Measurements from ENCODE around the gene WASF3. TPM values are rescaled to one million over a fixed set of nuclear protein-coding genes. Genes with fewer than 3 reads are reported as not detected.

Gene WASF3
- polyA plus RNA-seq, 3 donors = not detected

GRCh38 chr13:26563713-26564112 lies 6.2 kb downstream of the WASF3 start:
- no peak overlapping the region for H3K4me3 Mint-ChIP-seq
- Histone ChIP-seq H2AFZ (ENCODE audit: insufficient read depth, low read depth, low read length, poor library complexity, severe bottlenecking) (no peak overlapping the region), H3K4me2 (replicated peaks; ENCODE audit: extremely low read depth, low read length, poor library complexity, severe bottlenecking) (no peak overlapping the region), H3K4me3 (replicated peaks in 1 of 3; ENCODE audit: low read depth in 2 of 3, low read length in 3 of 3) (no peak overlapping the region), H3K36me3 (replicated peaks in 1 of 2; ENCODE audit: control insufficient read depth in 1 of 2, insufficient read depth in 2 of 2, low read length in 2 of 2) (no peaks in the 10 kb centered on the region), H3K79me2 (ENCODE audit: insufficient read depth, low read length) (no peaks in the 10 kb centered on the region), H4K20me1 (ENCODE audit: insufficient read depth, low read length) (no peaks in the 10 kb centered on the region), H3K27ac (ENCODE audit: low read depth in 1 of 2, low read length in 2 of 2) (no peak overlapping the region), H3K4me1 (ENCODE audit: control insufficient read depth in 1 of 2, insufficient read depth in 2 of 2, low read length in 2 of 2) (no peaks in the 10 kb centered on the region), H3K9ac (ENCODE audit: insufficient read depth, low read length, poor library complexity, severe bottlenecking) (no peak overlapping the region), H3K27me3 (ENCODE audit: control insufficient read depth in 2 of 2, insufficient read depth in 2 of 2, low read length in 2 of 2) (peaks cover 18 to 27% of the 10 kb centered on the region in 2 donors), H3K9me3 (replicated peaks in 1 of 2; ENCODE audit: control insufficient read depth in 1 of 2, insufficient read depth in 1 of 2, low read length in 2 of 2) (peaks cover 0 to 4% of the 10 kb centered on the region in 2 donors)
- no peak overlapping the region for H3K27ac Mint-ChIP-seq
- H3K36me3 Mint-ChIP-seq = no peaks in the 10 kb centered on the region
- intact Hi-C loops (cut with micrococcal nuclease) = no loop called here
- peaks cover 0 to 3% (median 0%) of the 10 kb centered on the region in 7 donors for H3K9me3 Mint-ChIP-seq
- no peak for TF ChIP-seq CTCF (IDR thresholded peaks at IDR 0.05)
- no peaks in the 10 kb centered on the region for H3K4me1 Mint-ChIP-seq
- DNase-seq = no peak
- H3K27me3 Mint-ChIP-seq (ENCODE audit: low read depth in 3 of 3) = peaks cover 2 to 21% (median 13%) of the 10 kb centered on the region in 3 donors

- Histone ChIP-seq H3K4me1 (ENCODE audit: control insufficient read depth in 1 of 2, insufficient read depth in 2 of 2, low read length in 2 of 2) (no peaks in the 10 kb centered on the region), H3K27me3 (ENCODE audit: control insufficient read depth in 2 of 2, insufficient read depth in 2 of 2, low read length in 2 of 2) (no peaks in the 10 kb centered on the region), H3K79me2 (ENCODE audit: insufficient read depth, low read length) (no peaks in the 10 kb centered on the region), H4K20me1 (ENCODE audit: insufficient read depth, low read length) (no peaks in the 10 kb centered on the region), H3K36me3 (replicated peaks in 1 of 2; ENCODE audit: control insufficient read depth in 1 of 2, insufficient read depth in 2 of 2, low read length in 2 of 2) (no peaks in the 10 kb centered on the region), H3K27ac (ENCODE audit: low read depth in 1 of 2, low read length in 2 of 2) (no peak overlapping the region), H3K4me3 (replicated peaks in 1 of 3; ENCODE audit: low read depth in 2 of 3, low read length in 3 of 3) (no peak overlapping the region), H3K9me3 (replicated peaks in 1 of 2; ENCODE audit: control insufficient read depth in 1 of 2, insufficient read depth in 1 of 2, low read length in 2 of 2) (no peaks in the 10 kb centered on the region), H3K4me2 (replicated peaks; ENCODE audit: extremely low read depth, low read length, poor library complexity, severe bottlenecking) (no peak overlapping the region), H2AFZ (ENCODE audit: insufficient read depth, low read depth, low read length, poor library complexity, severe bottlenecking) (no peak overlapping the region), H3K9ac (ENCODE audit: insufficient read depth, low read length, poor library complexity, severe bottlenecking) (no peak overlapping the region)
- Mint-ChIP-seq H3K4me1 (no peaks in the 10 kb centered on the region), H3K36me3 (no peaks in the 10 kb centered on the region), H3K4me3 (no peak overlapping the region), H3K27me3 (ENCODE audit: low read depth in 3 of 3) (peaks cover 2 to 4% (median 2%) of the 10 kb centered on the region in 3 donors), H3K9me3 (peaks cover 0 to 7% (median 0%) of the 10 kb centered on the region in 7 donors), H3K27ac (no peak overlapping the region)
- 92% methylated on average over 2 of the region's 2 CpGs for WGBS (ENCODE audit: insufficient coverage)
- no peak for DNase-seq
- intact Hi-C loops (cut with micrococcal nuclease) = no loop called here
- TF ChIP-seq CTCF (IDR thresholded peaks at IDR 0.05) = no peak
Observed at GRCh38 chr13:26568132-26568815, 10.8 kb downstream of the WASF3 start.

Data from CD14-positive monocyte (primary cell).